ENCODE measurements around the gene NOP56. TPM values are rescaled to one million over a fixed set of nuclear protein-coding genes. Genes with fewer than 3 reads are reported as not detected.
"Not testable (repeated sequence)": the region's sequence is repeated elsewhere in the genome, so short reads cannot be mapped to it uniquely, and the experiment has no call there.

NOP56 gene
- total RNA-seq, 1 donor from 2014 or later = 47.3 TPM

DNA sequence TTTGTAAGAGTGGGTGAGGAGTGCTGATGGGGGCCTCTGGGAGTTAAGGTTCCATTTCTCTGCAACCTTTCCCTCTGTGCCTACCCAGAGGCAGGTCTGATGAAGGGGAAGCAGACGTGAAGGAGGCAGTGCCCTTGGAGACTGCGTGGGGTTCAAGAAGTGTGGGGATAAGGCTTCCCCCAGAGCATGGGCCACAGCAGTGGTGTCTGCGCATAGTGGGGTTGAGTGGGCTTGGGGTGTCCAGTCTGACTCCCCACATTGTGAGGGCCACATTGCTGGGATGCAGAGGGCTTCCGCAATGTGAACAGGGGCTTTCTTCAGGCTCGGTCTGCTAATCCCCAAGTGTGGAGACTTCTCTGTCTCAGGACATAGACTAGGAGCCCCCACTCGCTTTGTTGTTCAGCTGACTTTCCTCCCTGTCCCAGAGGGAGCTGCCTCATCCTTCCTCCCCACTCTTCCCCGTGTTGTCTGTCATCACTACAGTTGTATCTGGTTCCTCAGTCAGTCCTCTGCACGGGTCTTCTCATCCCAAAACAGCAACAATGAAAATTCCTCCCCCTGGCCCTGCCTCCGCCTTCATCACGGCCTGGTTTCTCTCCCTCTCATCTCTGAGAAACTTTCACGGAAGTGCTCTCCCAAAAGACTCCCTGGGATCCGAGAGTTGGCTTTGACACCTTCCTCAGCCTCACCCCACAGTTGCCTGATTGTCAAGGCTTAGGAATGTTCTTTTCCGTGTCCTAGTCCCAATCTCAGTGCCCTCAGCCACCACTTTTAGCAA is 43.0 kb downstream of the NOP56 start:
- TF ChIP-seq, protein P1, sequence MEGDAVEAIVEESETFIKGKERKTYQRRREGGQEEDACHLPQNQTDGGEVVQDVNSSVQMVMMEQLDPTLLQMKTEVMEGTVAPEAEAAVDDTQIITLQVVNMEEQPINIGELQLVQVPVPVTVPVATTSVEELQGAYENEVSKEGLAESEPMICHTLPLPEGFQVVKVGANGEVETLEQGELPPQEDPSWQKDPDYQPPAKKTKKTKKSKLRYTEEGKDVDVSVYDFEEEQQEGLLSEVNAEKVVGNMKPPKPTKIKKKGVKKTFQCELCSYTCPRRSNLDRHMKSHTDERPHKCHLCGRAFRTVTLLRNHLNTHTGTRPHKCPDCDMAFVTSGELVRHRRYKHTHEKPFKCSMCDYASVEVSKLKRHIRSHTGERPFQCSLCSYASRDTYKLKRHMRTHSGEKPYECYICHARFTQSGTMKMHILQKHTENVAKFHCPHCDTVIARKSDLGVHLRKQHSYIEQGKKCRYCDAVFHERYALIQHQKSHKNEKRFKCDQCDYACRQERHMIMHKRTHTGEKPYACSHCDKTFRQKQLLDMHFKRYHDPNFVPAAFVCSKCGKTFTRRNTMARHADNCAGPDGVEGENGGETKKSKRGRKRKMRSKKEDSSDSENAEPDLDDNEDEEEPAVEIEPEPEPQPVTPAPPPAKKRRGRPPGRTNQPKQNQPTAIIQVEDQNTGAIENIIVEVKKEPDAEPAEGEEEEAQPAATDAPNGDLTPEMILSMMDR (IDR thresholded peaks at IDR 0.05; ENCODE audit: borderline replicate concordance) = no peak
- Histone ChIP-seq H3K9me3 (replicated peaks) (no peaks in the 10 kb centered on the region), H3K4me3 (no peak overlapping the region), H3K4me1 (peaks cover 18% of the 10 kb centered on the region), H3K27ac (replicated peaks) (no peak overlapping the region), H3K27me3 (ENCODE audit: low read depth) (peaks cover 38% of the 10 kb centered on the region), H3K36me3 (no peaks in the 10 kb centered on the region)
- intact Hi-C loops (cut with micrococcal nuclease) = no loop called here
- DNase-seq = no peak

DNA sequence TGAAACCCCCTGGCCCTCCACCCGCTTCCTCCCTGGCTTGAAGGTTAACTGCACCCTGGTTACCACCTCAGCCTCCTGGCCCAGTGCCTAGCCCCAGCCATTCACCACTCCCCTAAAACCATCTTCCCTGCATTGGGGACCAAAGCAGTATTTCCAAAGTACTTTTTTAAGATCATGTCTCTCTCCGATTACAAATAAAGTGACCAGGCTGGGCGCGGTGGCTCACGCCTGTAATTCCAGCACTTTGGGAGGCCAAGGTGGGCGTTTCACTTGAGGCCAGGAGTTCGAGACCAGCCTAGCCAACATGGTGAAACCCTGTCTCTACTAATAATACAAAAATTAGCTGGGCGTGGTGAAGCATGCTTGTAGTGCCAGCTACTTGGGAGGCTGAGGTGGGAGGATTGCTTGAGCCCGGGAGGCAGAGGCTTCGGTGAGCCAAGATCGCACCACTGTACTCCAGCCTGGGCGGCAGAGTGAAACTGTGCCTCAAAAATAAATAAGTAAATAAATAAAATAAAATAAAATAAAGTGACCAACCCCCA is 43.6 kb downstream of the NOP56 start:
- intact Hi-C loops (cut with micrococcal nuclease); DNase-seq; H3K9me3 ChIP-seq (replicated peaks); H3K27ac ChIP-seq (replicated peaks); H3K4me3 ChIP-seq; H3K36me3 ChIP-seq: not testable (repeated sequence)
- peaks cover 18% of the 10 kb centered on the region for H3K4me1 ChIP-seq
- peaks cover 38% of the 10 kb centered on the region for H3K27me3 ChIP-seq (ENCODE audit: low read depth)

DNA sequence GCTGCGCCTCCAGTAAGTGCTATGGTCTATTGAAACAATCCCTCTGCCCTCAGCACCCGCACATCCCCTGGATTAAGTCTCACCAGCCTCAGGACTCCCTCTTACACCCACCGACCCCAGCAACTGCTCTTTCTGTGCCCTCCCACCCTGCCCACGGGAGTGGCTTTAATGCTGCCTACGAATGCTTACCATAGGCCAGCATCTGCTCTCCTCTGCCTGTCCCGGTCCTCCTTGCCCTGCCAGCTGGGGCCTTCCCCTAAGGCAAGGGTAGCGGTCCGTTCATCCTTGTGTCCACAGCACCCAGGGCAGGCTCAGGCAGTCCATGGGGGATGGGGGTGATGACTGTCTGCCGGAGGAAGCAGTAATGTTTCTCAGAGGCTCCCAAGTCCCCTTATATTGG is 44.2 kb downstream of the NOP56 start:
- DNase-seq = no peak
- Histone ChIP-seq H3K9me3 (replicated peaks) (no peaks in the 10 kb centered on the region), H3K4me1 (peaks cover 16% of the 10 kb centered on the region), H3K27ac (replicated peaks) (no peak overlapping the region), H3K27me3 (ENCODE audit: low read depth) (peaks cover 38% of the 10 kb centered on the region), H3K36me3 (no peaks in the 10 kb centered on the region), H3K4me3 (no peak overlapping the region)
- intact Hi-C loops (cut with micrococcal nuclease) = no loop called here
- TF ChIP-seq, protein P1 (IDR thresholded peaks at IDR 0.05; ENCODE audit: borderline replicate concordance) = no peak

DNA sequence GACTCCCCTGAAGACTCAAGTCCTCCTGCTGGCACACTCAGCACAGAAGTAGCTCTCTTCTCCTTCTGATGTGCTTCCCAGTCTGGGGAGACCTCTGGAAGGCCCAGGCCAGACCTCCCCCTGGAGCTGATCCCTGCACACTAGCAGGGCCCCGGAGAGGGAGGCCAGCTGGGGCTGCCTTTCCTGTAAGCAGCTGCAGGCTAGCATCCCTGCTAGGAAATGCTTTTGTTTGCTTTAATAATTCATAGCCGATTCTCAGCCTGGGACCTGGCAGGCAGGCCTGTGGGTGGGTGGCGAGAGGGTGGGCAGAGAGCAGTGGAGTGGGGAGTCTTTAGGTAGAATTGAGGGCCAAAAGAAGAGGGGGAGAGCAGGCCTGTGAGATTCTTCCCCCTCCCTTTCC is 45.3 kb downstream of the NOP56 start:
- Histone ChIP-seq H3K27me3 (ENCODE audit: low read depth) (peaks cover 38% of the 10 kb centered on the region), H3K27ac (replicated peaks) (no peak overlapping the region), H3K4me3 (no peak overlapping the region), H3K36me3 (no peaks in the 10 kb centered on the region), H3K9me3 (replicated peaks) (no peaks in the 10 kb centered on the region), H3K4me1 (peaks cover 10% of the 10 kb centered on the region)
- intact Hi-C loops (cut with micrococcal nuclease) = no loop called here
- TF ChIP-seq, protein P1 (IDR thresholded peaks at IDR 0.05; ENCODE audit: borderline replicate concordance) = no peak
- DNase-seq = no peak

DNA sequence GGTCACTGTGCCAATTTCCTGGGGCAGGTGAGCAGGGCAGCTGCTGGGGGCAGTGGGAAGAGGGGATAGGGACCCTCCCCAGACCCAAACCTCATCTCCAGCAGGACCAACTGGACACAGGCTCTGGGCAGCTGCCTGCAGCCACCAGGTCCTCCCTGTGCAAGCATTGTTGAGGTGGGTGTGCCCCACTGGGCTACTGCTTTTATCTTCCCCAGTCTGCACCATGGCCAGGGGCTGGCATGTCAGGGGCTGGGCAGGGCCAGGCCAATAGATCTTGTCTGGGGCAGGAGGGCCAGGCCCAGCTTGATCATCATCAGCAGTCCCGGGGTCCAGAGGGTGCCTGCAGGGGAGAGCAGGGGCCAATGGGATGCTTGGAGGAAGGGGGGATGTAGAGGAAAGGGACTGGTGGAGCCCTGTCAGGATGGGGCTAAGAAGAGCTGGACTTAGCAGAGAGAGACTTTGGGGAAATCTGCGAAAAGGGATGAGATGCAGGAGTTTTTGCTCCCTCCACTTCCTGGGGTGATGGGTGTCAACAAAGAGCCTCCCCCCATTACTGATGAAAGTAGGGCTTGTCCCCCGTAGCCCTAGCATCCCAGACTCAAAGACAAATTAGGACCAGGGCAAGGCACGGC is 45.9 kb downstream of the NOP56 start:
- DNase-seq = no peak
- H3K4me1 ChIP-seq = peaks cover 9% of the 10 kb centered on the region
- H3K4me3 ChIP-seq = no peak overlapping the region
- no peaks in the 10 kb centered on the region for H3K9me3 ChIP-seq (replicated peaks)
- H3K27me3 ChIP-seq (ENCODE audit: low read depth) = peaks cover 37% of the 10 kb centered on the region
- TF ChIP-seq, protein P1 (IDR thresholded peaks at IDR 0.05; ENCODE audit: borderline replicate concordance) = no peak
- intact Hi-C loops (cut with micrococcal nuclease) = no loop called here
- no peak overlapping the region for H3K27ac ChIP-seq (replicated peaks)
- H3K36me3 ChIP-seq = no peaks in the 10 kb centered on the region

DNA sequence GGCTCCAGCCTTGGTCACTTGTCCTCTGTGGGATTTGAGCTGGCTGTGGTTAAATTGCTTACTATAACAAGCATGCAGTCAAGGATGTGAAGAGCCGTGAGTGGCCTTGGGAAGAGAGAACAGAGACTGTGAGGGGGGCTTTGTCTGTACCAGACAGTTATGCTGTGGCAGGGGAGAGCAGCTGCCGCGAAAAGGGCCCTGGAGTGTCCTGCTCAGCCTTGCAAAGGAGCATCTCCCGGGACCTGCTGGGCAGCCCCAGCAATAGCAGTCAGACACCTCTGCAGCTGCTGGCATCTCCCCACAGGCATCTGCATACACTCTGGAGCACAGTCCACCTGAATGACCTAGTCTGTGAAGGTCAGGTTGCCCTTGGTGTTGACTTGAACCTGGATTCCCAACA is 46.5 kb downstream of the NOP56 start:
- TF ChIP-seq, protein P1 (IDR thresholded peaks at IDR 0.05; ENCODE audit: borderline replicate concordance) = no peak
- peaks cover 3% of the 10 kb centered on the region for H3K4me1 ChIP-seq
- no peak overlapping the region for H3K27ac ChIP-seq (replicated peaks)
- H3K36me3 ChIP-seq = no peaks in the 10 kb centered on the region
- intact Hi-C loops (cut with micrococcal nuclease) = no loop called here
- H3K9me3 ChIP-seq (replicated peaks) = no peaks in the 10 kb centered on the region
- H3K27me3 ChIP-seq (ENCODE audit: low read depth) = peaks cover 31% of the 10 kb centered on the region
- DNase-seq = no peak
- H3K4me3 ChIP-seq = no peak overlapping the region
